Transverse colon (tissue), 4 donors: Measurements from ENCODE around the gene PAF1. TPM values are rescaled to one million over a fixed set of nuclear protein-coding genes. Genes with fewer than 3 reads are reported as not detected.
"Not testable (repeated sequence)": the region's sequence is repeated elsewhere in the genome, so short reads cannot be mapped to it uniquely, and the experiment has no call there.

Experiments used
- DNase-seq: peaks from one replicate; pipeline ENCODE4 v3.0.0-alpha.2; 2019
- H3K27ac ChIP-seq, 4 donors: fragments of 200-600 bp; sonication (generic); 2 replicates each; pipeline ENCODE4 v1.5.1; 2016 to 2018; ENCODE audit warnings: inconsistent platforms in 4 of 4
- H3K27me3 ChIP-seq: fragments of 200-600 bp; sonication (generic); 2 replicates; pipeline ENCODE4 v1.5.1; 2017; ENCODE audit warnings: inconsistent platforms
- H3K36me3 ChIP-seq, 4 donors: fragments of 200-600 bp; sonication (generic); 2 replicates each; pipeline ENCODE4 v1.5.1; 2017 to 2019; ENCODE audit warnings: inconsistent platforms in 4 of 4
- H3K4me1 ChIP-seq, 4 donors: fragments of 200-600 bp; sonication (generic); 2 replicates each; pipeline ENCODE4 v1.5.1; 2017 to 2020; ENCODE audit warnings: inconsistent platforms in 4 of 4
- H3K4me3 ChIP-seq, 4 donors: fragments of 200-600 bp; sonication (generic); 1 replicate in 1 of 4; 2 replicates in 3 of 4; pipeline versions ENCODE4 v1.5.1 to v1.6.1; 2017 to 2019; ENCODE audit warnings: inconsistent platforms in 4 of 4
- H3K9me3 ChIP-seq, 2 donors: fragments of 200-600 bp; sonication (generic); 2 replicates each; pipeline ENCODE4 v1.5.1; 2017 to 2019; ENCODE audit warnings: inconsistent platforms in 2 of 2
- CTCF ChIP-seq, 5 experiments: fragments of 200-600 bp in 3 of 5; fragments of 450-650 bp in 2 of 5; sonication (generic) in 3 of 5; IDR thresholded peaks; 1 replicate in 2 of 5; 2 replicates in 3 of 5; pipeline ENCODE4 v1.5.1; 2016 to 2017; ENCODE audit warnings: antibody characterized with exemption in 5 of 5, inconsistent platforms in 3 of 5, mild to moderate bottlenecking in 2 of 5, moderate library complexity in 1 of 5
- EP300 ChIP-seq: sonication (generic); formaldehyde crosslinking; IDR thresholded peaks from one replicate; pipeline ENCODE4 v1.6.1; 2017; ENCODE audit warnings: antibody characterized with exemption, low read depth
- POLR2A ChIP-seq: fragments of 450-650 bp; IDR thresholded peaks from one replicate; pipeline ENCODE4 v1.6.1; 2016; ENCODE audit warnings: antibody characterized with exemption, mild to moderate bottlenecking, moderate library complexity
- POLR2AphosphoS5 ChIP-seq, 3 donors: sonication (generic); formaldehyde crosslinking; IDR thresholded peaks; one replicate each; pipeline ENCODE4 v1.6.1; 2016; ENCODE audit warnings: antibody characterized with exemption in 3 of 3
- WGBS, 2 donors: methylation state at CpG; one replicate each; pipeline ENCODE4 v1.1.5; 2018; ENCODE audit warnings: low coverage in 1 of 2; 5-methylcytosine and 5-hydroxymethylcytosine counted together
- in situ Hi-C, 4 donors: fragments of 200-750 bp; cut with MboI; loops; one replicate each; pipeline versions ENCODE4 v1.15.0 to v1.15.1; 2017; ENCODE audit warnings: low sequenced_read_pairs in 3 of 4, low pct_ligation_motif_present in 1 of 4, low pct_unique_long_range_greater_than_20kb in 1 of 4
- intact Hi-C: fragments of 100-400 bp; cut with DNase I; formaldehyde crosslinking; loops from one replicate; pipeline ENCODE4 v1.15.1; 2023; ENCODE audit warnings: low total_unique reads
- small RNA-seq, 4 donors: library from RNA; depleted of rRNA; stranded (forward); fragments of <200 nt; gene quantifications; one replicate each; pipeline ENCODE3, GENCODE V24; 2016
- total RNA-seq, 4 donors: library from RNA; depleted of rRNA; stranded (reverse); fragments of >200 nt; gene quantifications; one replicate each; pipeline ENCODE4 v1.1.0, GENCODE V29; 2016

PAF1 gene
- total RNA-seq, 4 donors from 2014 or later = 37.8 to 71.2 (median 43.0) TPM

DNA sequence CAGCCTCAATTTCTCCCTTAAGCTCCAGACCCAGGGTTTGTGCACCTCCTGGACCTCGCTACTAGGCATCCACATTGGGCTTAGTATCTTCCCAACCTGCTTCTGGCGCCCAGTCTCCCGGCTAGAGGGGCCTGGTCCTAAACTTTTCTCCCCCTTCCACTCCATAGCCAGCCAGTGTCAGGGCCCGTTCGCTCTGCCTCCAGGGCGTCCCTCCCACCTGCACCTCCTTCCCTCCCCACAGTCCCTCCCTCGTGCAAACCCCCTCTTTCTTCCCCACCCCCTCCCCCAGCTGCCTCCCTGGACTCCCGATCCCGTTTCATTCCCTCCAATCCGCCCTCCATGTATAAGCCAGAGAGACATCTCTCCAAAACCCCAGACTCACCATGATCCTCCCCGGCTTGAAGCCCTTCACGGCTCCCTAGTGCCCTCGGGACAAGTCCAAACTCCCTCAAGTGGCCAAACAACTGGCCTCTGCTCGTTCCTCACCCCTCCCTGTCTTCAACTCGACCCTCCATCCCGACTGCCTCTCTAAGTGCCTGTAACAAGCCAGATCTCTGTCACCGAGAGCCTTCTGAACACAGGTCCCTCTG, 49.7 kb downstream of the PAF1 start:
- Histone ChIP-seq H3K36me3 (no peaks in the 10 kb centered on the region), H3K27me3 (no peaks in the 10 kb centered on the region), H3K4me1 (peaks cover 19 to 46% (median 26%) of the 10 kb centered on the region in 4 donors), H3K27ac (peak overlapping the region; percentile 83 to 93 (median 88)), H3K4me3 (peak overlapping the region; percentile 46 to 82 (median 64)), H3K9me3 (no peaks in the 10 kb centered on the region)
- in situ Hi-C loops = loop anchor here in 2 of 4 donors (10.0 to 25.0 kb wide), 2 partner anchors 54 to 196 kb away; partner anchors contain the start of genes EID2 (in 2 of the 2), EID2B (in 2 of the 2), MED29 (in 1 of the 2) and PAF1 (in 1 of the 2)
- 0 to 3% methylated on average over 2 to 17 of the region's 17 CpGs for WGBS, 2 donors
- TF ChIP-seq POLR2AphosphoS5 (IDR thresholded peaks at IDR 0.05) = no peak
- no peak for TF ChIP-seq EP300
- TF ChIP-seq CTCF (IDR thresholded peaks at IDR 0.05) = no peak
- no peak for TF ChIP-seq POLR2A
- peak; percentile 42 for DNase-seq
- intact Hi-C loops = loop anchor here (10.0 kb wide), 1 partner anchor 194 kb away; the partner anchor contains the start of gene EID2B

DNA sequence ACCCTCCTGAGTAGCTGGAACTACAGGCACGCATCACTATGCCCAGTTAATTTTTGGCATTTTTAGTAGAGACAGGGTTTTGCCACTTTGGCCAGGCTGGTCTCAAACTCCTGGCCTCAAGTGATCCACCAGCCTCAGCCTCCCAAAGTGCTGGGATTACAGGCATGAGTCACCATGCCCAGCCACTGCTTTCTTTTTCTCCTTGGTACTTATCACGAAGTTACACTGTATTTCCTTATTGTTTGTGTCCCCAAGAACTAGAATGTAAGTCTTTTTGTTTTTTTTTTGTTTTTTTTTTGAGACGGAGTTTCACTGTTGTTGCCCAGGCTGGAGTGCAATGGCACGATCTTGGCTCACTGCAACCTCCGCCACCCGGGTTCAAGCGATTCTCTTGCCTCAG, 50.8 kb downstream of the PAF1 start:
- Histone ChIP-seq H3K27ac (peak overlapping the region in 1 of 4 donors; percentile 86), H3K4me1 (peaks cover 19 to 37% (median 22%) of the 10 kb centered on the region in 4 donors)
- intact Hi-C loops = loop anchor here (10.0 kb wide), 1 partner anchor 195 kb away; the partner anchor contains the start of gene EID2B
- H3K9me3 ChIP-seq, H3K36me3 ChIP-seq, DNase-seq, H3K27me3 ChIP-seq, H3K4me3 ChIP-seq: not testable (repeated sequence)
- in situ Hi-C loops = loop anchor here in 2 of 4 donors (10.0 to 25.0 kb wide), 2 partner anchors 55 to 197 kb away; partner anchors contain the start of genes EID2 (in 2 of the 2), EID2B (in 2 of the 2), MED29 (in 1 of the 2) and PAF1 (in 1 of the 2)
- whole genome bisulfite sequencing, 2 donors = 77 to 95% methylated on average over 4 to 7 of the region's 7 CpGs

GRCh38 chr19:39339674-39340073, 51.2 kb downstream of the PAF1 start:
- TF ChIP-seq EP300 (no peak), POLR2A (no peak), CTCF (IDR thresholded peaks at IDR 0.05) (no peak), POLR2AphosphoS5 (IDR thresholded peaks at IDR 0.05) (no peak)
- Histone ChIP-seq H3K36me3 (no peaks in the 10 kb centered on the region), H3K4me1 (peaks cover 19 to 32% (median 22%) of the 10 kb centered on the region in 4 donors), H3K9me3 (no peaks in the 10 kb centered on the region), H3K4me3 (no peak overlapping the region), H3K27me3 (no peaks in the 10 kb centered on the region), H3K27ac (no peak overlapping the region)
- intact Hi-C loops (loop anchor here (5.0 to 10.0 kb wide), 2 partner anchors 195 to 377 kb away; partner anchors contain the start of gene EID2B), in situ Hi-C loops (loop anchor here in 3 of 4 donors (10.0 to 25.0 kb wide), 3 partner anchors 55 to 215 kb away; partner anchors contain the start of genes EID2 (in 2 of the 3), EID2B (in 2 of the 3), MED29 (in 1 of the 3) and PAF1 (in 1 of the 3))
- no peak for DNase-seq
- 94 to 100% methylated on average over 1 of the region's 1 CpG for WGBS, 2 donors

GRCh38 chr19:39336483-39336882, 54.4 kb downstream of the PAF1 start:
- 56% methylated on average over 3 of the region's 3 CpGs; no CpG with 5 or more reads in 1 of the 2 donors for WGBS, 2 donors
- H3K36me3 ChIP-seq = no peaks in the 10 kb centered on the region
- intact Hi-C loops = loop anchor here (5.0 kb wide), 1 partner anchor 374 kb away; no protein-coding TSS in a partner anchor
- no peak for TF ChIP-seq POLR2AphosphoS5 (IDR thresholded peaks at IDR 0.05)
- TF ChIP-seq POLR2A = no peak
- no peak for TF ChIP-seq CTCF (IDR thresholded peaks at IDR 0.05)
- TF ChIP-seq EP300 = no peak
- DNase-seq = no peak
- H3K4me1 ChIP-seq = peaks cover 7 to 12% (median 8%) of the 10 kb centered on the region in 4 donors
- in situ Hi-C loops = loop anchor here in 3 of 4 donors (10.0 to 25.0 kb wide), 2 partner anchors 201 to 212 kb away; partner anchors contain the start of genes EID2 (in 2 of the 3), EID2B (in 2 of the 3) and PAK4 (in 1 of the 3)
- peak overlapping the region; percentile 74 to 83 (median 79) for H3K27ac ChIP-seq
- no peaks in the 10 kb centered on the region for H3K27me3 ChIP-seq
- no peaks in the 10 kb centered on the region for H3K9me3 ChIP-seq
- H3K4me3 ChIP-seq = no peak overlapping the region

Small RNAs within 50 kb of the gene (small RNA-seq; reads per million reads assigned to genes)
- 0 to 0.70 (median 0.07) reads per million in 4 donors for gene AC011445.2
- 0 to 0.12 (median 0) reads per million in 4 donors for gene MIR4530
- gene RN7SL566P = 0 reads per million in 4 donors

Other genes with a start within 250 kb of the PAF1 start
- 1 to 10 TPM in 2 of 4 donors, under 1 TPM in 1, not detected in 1; 0.14 to 3.0 (median 1.1) TPM for gene NCCRP1, start 194.1 kb downstream of the PAF1 start, total RNA-seq
- not detected for gene SYCN, start 186.8 kb downstream of the PAF1 start, total RNA-seq
- not detected for gene IFNL3, start 146.1 kb downstream of the PAF1 start, total RNA-seq
- not detected for gene IFNL4, start 142.2 kb downstream of the PAF1 start, total RNA-seq
- not detected for gene IFNL2, start 122.7 kb downstream of the PAF1 start, total RNA-seq
- gene IFNL1, start 94.7 kb downstream of the PAF1 start, total RNA-seq = not detected
- under 1 TPM in 2 of 4 donors, not detected in 2; 0.14 to 0.64 TPM for gene LRFN1, start 70.2 kb downstream of the PAF1 start, total RNA-seq
- 10 to 100 TPM in 2 of 4 donors, 1 to 10 TPM in 1, not detected in 1; 7.6 to 18.7 (median 17.6) TPM for gene GMFG, start 55.1 kb downstream of the PAF1 start, total RNA-seq
- 100 to 1,000 TPM in 1 of 4 donors, 10 to 100 TPM in 3; 60.7 to 102 (median 77.1) TPM for gene SAMD4B, start 48.7 kb downstream of the PAF1 start, total RNA-seq
- 10 to 100 TPM; 22.8 to 37.4 (median 27.8) TPM for gene MED29, start 272 bp upstream of the PAF1 start, total RNA-seq
- gene ZFP36, start 15.7 kb upstream of the PAF1 start, total RNA-seq = 100 to 1,000 TPM; 280 to 924 (median 309) TPM
- 10 to 100 TPM in 2 of 4 donors, 1 to 10 TPM in 2; 6.1 to 27.7 (median 11.9) TPM for gene PLEKHG2, start 21.6 kb upstream of the PAF1 start, total RNA-seq
- gene RPS16, start 44.8 kb upstream of the PAF1 start, total RNA-seq = 1,000 to 10,000 TPM in 3 of 4 donors, 100 to 1,000 TPM in 1; 718 to 1,665 (median 1,335) TPM
- 100 to 1,000 TPM in 3 of 4 donors, 10 to 100 TPM in 1; 97.1 to 161 (median 125) TPM for gene SUPT5H, start 54.5 kb upstream of the PAF1 start, total RNA-seq
- gene TIMM50, start 89.7 kb upstream of the PAF1 start, total RNA-seq = 10 to 100 TPM; 21.7 to 54.0 (median 33.5) TPM
- not detected for gene DLL3, start 107.8 kb upstream of the PAF1 start, total RNA-seq
- not detected for gene SELENOV, start 124.0 kb upstream of the PAF1 start, total RNA-seq
- 1 to 10 TPM in 3 of 4 donors, under 1 TPM in 1; 1.00 to 1.5 (median 1.3) TPM for gene EID2B, start 141.7 kb upstream of the PAF1 start, total RNA-seq
- gene EID2, start 149.1 kb upstream of the PAF1 start, total RNA-seq = 1 to 10 TPM; 7.5 to 10.0 (median 8.1) TPM
- gene LGALS13, start 211.4 kb upstream of the PAF1 start, total RNA-seq = not detected